Fibroblast of skin of left biceps (primary cell): ENCODE data around the gene ETHE1.
A peak's percentile ranks its signal among the peaks of the same experiment; 100 is the strongest.

Source experiments
- DNase-seq, 2 experiments: peaks; one replicate each; pipeline ENCODE4 v3.0.0-alpha.2; 2013; ENCODE audit warnings: low read depth in 2 of 2

Gene ETHE1

GRCh38 chr19:43526884-43527859 lies at the start of gene ETHE1:
Gene ETHE1 (minus strand): TSS chr19:43527201. CDS start chr19:43527177, 24 bp downstream.
- no peak for DNase-seq

GRCh38 chr19:43575955-43576878 lies 49.2 kb upstream of the ETHE1 start:
- DNase-seq: no peak

- DNase-seq: peak; percentile 93 to 94
Measured at GRCh38 chr19:43575156-43575950, 48.4 kb upstream of the ETHE1 start, which contains the start of the genes PINLYP and XRCC1. Gene PINLYP (plus strand): TSS chr19:43575801. CDS start chr19:43577192, 1,391 bp downstream. Gene XRCC1 (minus strand): TSS chr19:43575527. CDS start chr19:43575458, 69 bp downstream.

GRCh38 chr19:43574424-43575155 lies 47.6 kb upstream of the ETHE1 start:
- DNase-seq: no peak

GRCh38 chr19:43572171-43572588 lies 45.2 kb upstream of the ETHE1 start:
- no peak for DNase-seq

- no peak for DNase-seq
Measured at GRCh38 chr19:43570174-43570791, 43.3 kb upstream of the ETHE1 start.

GRCh38 chr19:43569657-43570056 lies 42.7 kb upstream of the ETHE1 start:
- no peak for DNase-seq

- DNase-seq: no peak
Measured at GRCh38 chr19:43564800-43565199, 37.8 kb upstream of the ETHE1 start.

GRCh38 chr19:43563816-43564457 lies 36.9 kb upstream of the ETHE1 start:
- no peak for DNase-seq

- peak; percentile 13 to 19 for DNase-seq
Measured at GRCh38 chr19:43562698-43563241, 35.8 kb upstream of the ETHE1 start.

- DNase-seq: no peak
Measured at GRCh38 chr19:43562226-43562697, 35.3 kb upstream of the ETHE1 start.

- no peak for DNase-seq
Measured at GRCh38 chr19:43561139-43561970, 34.4 kb upstream of the ETHE1 start.

- DNase-seq: no peak
Measured at GRCh38 chr19:43560687-43561086, 33.7 kb upstream of the ETHE1 start.

- peak in 1 of 2 experiments; percentile 10 for DNase-seq
Measured at GRCh38 chr19:43555185-43555770, 28.3 kb upstream of the ETHE1 start.

- no peak for DNase-seq
Measured at GRCh38 chr19:43554317-43554895, 27.4 kb upstream of the ETHE1 start.

- DNase-seq: no peak
Measured at GRCh38 chr19:43553656-43554055, 26.7 kb upstream of the ETHE1 start.

GRCh38 chr19:43552616-43553015 lies 25.6 kb upstream of the ETHE1 start:
- DNase-seq: no peak

GRCh38 chr19:43552198-43552450 lies 25.1 kb upstream of the ETHE1 start:
- DNase-seq: no peak
